Measurements from ENCODE around the gene TNFRSF8.

Gene TNFRSF8

GRCh38 chr1:12114340-12114683 lies 51.2 kb downstream of the TNFRSF8 start:
- H4K20me1 ChIP-seq (ENCODE audit: control insufficient read depth, insufficient read depth, low read depth, low read length): no peaks in the 10 kb centered on the region
- no peaks in the 10 kb centered on the region for H3K9me3 ChIP-seq (ENCODE audit: control insufficient read depth, insufficient read depth, low read length)
- H3K27ac ChIP-seq (ENCODE audit: low read depth, low read length): no peak overlapping the region
- no peaks in the 10 kb centered on the region for H3K27me3 ChIP-seq (ENCODE audit: control insufficient read depth, low read length)
- H3K36me3 ChIP-seq (ENCODE audit: control insufficient read depth, low read length): no peaks in the 10 kb centered on the region
- no peaks in the 10 kb centered on the region for H3F3A ChIP-seq (ENCODE audit: control insufficient read depth, insufficient read depth)
- no peak overlapping the region for H3K4me2 ChIP-seq (ENCODE audit: low read length)
- TF ChIP-seq EZH2phosphoT487 (IDR thresholded peaks at IDR 0.05; ENCODE audit: borderline replicate concordance, low read length) (no peak), CTCF (IDR thresholded peaks at IDR 0.05; ENCODE audit: low read depth, low read length, poor library complexity, severe bottlenecking) (no peak)
- no peaks in the 10 kb centered on the region for H3K9me2 ChIP-seq (replicated peaks; ENCODE audit: control insufficient read depth, low read length)
- no peaks in the 10 kb centered on the region for H3K79me2 ChIP-seq (ENCODE audit: control insufficient read depth, low read length)
- no peaks in the 10 kb centered on the region for H3K4me1 ChIP-seq (ENCODE audit: control insufficient read depth, low read length)
- H3K4me3 ChIP-seq (ENCODE audit: low read length): no peak overlapping the region

DNA sequence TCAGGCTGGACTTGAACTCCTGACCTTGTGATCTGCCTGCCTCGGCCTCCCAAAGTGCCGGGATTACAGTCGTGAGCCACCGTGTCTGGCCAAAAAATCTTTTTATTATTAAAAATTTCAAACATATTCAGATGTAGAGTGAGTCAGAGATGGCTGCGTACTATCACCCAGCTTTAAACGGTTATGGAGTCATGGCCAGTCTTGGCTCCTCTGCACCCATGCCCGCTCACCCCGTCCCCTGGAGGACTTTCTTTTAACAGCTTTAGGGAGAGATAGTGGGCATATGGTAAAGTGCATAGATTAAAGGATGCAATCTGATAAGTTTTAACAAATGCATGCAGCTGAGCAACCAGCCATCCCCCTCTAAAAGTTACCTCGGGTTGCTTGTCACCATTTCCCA lies 51.8 kb downstream of the TNFRSF8 start:
- Histone ChIP-seq H3K9me3 (ENCODE audit: control insufficient read depth, insufficient read depth, low read length) (no peaks in the 10 kb centered on the region), H3K36me3 (ENCODE audit: control insufficient read depth, low read length) (no peaks in the 10 kb centered on the region), H3F3A (ENCODE audit: control insufficient read depth, insufficient read depth) (no peaks in the 10 kb centered on the region), H3K4me2 (ENCODE audit: low read length) (no peak overlapping the region), H3K9me2 (replicated peaks; ENCODE audit: control insufficient read depth, low read length) (no peaks in the 10 kb centered on the region), H3K4me3 (ENCODE audit: low read length) (no peak overlapping the region), H4K20me1 (ENCODE audit: control insufficient read depth, insufficient read depth, low read depth, low read length) (no peaks in the 10 kb centered on the region), H3K4me1 (ENCODE audit: control insufficient read depth, low read length) (no peaks in the 10 kb centered on the region), H3K79me2 (ENCODE audit: control insufficient read depth, low read length) (no peaks in the 10 kb centered on the region), H3K27ac (ENCODE audit: low read depth, low read length) (no peak overlapping the region), H3K27me3 (ENCODE audit: control insufficient read depth, low read length) (no peaks in the 10 kb centered on the region)
- no peak for TF ChIP-seq EZH2phosphoT487 (IDR thresholded peaks at IDR 0.05; ENCODE audit: borderline replicate concordance, low read length)
- TF ChIP-seq CTCF (IDR thresholded peaks at IDR 0.05; ENCODE audit: low read depth, low read length, poor library complexity, severe bottlenecking): no peak

GRCh38 chr1:12121212-12122003 lies 58.3 kb downstream of the TNFRSF8 start:
- H3K27ac ChIP-seq (ENCODE audit: low read depth, low read length): no peak overlapping the region
- H3K36me3 ChIP-seq (ENCODE audit: control insufficient read depth, low read length): no peaks in the 10 kb centered on the region
- no peak overlapping the region for H3K4me2 ChIP-seq (ENCODE audit: low read length)

More at GRCh38 chr1:12121212-12122003, 58.3 kb downstream of the TNFRSF8 start:
- no peaks in the 10 kb centered on the region for H3F3A ChIP-seq (ENCODE audit: control insufficient read depth, insufficient read depth)
- H3K9me2 ChIP-seq (replicated peaks; ENCODE audit: control insufficient read depth, low read length): no peaks in the 10 kb centered on the region
- H3K4me3 ChIP-seq (ENCODE audit: low read length): no peak overlapping the region
- no peaks in the 10 kb centered on the region for H3K9me3 ChIP-seq (ENCODE audit: control insufficient read depth, insufficient read depth, low read length)
- peaks cover 7% of the 10 kb centered on the region; the same call in 1 of the 2 replicates for H3K4me1 ChIP-seq (ENCODE audit: control insufficient read depth, low read length)
- TF ChIP-seq CTCF (IDR thresholded peaks at IDR 0.05; ENCODE audit: low read depth, low read length, poor library complexity, severe bottlenecking): no peak
- no peak for TF ChIP-seq EZH2phosphoT487 (IDR thresholded peaks at IDR 0.05; ENCODE audit: borderline replicate concordance, low read length)
- H3K79me2 ChIP-seq (ENCODE audit: control insufficient read depth, low read length): no peaks in the 10 kb centered on the region
- H4K20me1 ChIP-seq (ENCODE audit: control insufficient read depth, insufficient read depth, low read depth, low read length): no peaks in the 10 kb centered on the region
- peaks cover 6% of the 10 kb centered on the region for H3K27me3 ChIP-seq (ENCODE audit: control insufficient read depth, low read length)
